MM.1S (cell line): ENCODE data around the gene PDGFA.

Source experiments
- DNase-seq: peaks from one replicate; pipeline ENCODE4 v3.0.0-alpha.2; 2015
- H2AFZ ChIP-seq: fragments of 300-600 bp; sonication (generic); 2 replicates; pipeline ENCODE4 v1.6.0; 2016; ENCODE audit warnings: antibody characterized with exemption, low read length
- H3F3A ChIP-seq: fragments of 300-600 bp; sonication (generic); 2 replicates; pipeline ENCODE4 v1.6.1; 2016; ENCODE audit warnings: mild to moderate bottlenecking, antibody characterized with exemption, low read length, moderate library complexity, mixed read lengths; ENCODE audit not compliant: insufficient read depth
- H3K27ac ChIP-seq: fragments of 300-600 bp; sonication (generic); 2 replicates; pipeline ENCODE4 v1.5.1; 2016; ENCODE audit warnings: mild to moderate bottlenecking, low read length
- H3K27me3 ChIP-seq: fragments of 300-600 bp; sonication (generic); replicated peaks from 2 replicates; pipeline ENCODE4 v1.6.0; 2016; ENCODE audit warnings: low read length; ENCODE audit not compliant: insufficient read depth
- H3K36me3 ChIP-seq: fragments of 300-600 bp; sonication (generic); replicated peaks from 2 replicates; pipeline ENCODE4 v1.6.1; 2016; ENCODE audit warnings: mild to moderate bottlenecking, low read length, mixed read lengths; ENCODE audit not compliant: insufficient read depth
- H3K4me1 ChIP-seq: fragments of 300-600 bp; sonication (generic); 2 replicates; pipeline ENCODE4 v1.6.1; 2016; ENCODE audit warnings: low read length, mixed read lengths
- H3K4me2 ChIP-seq: fragments of 300-600 bp; sonication (generic); 2 replicates; pipeline ENCODE4 v1.6.0; 2016; ENCODE audit warnings: low read depth, low read length
- H3K4me3 ChIP-seq: fragments of 300-600 bp; sonication (generic); 2 replicates; pipeline ENCODE4 v1.5.1; 2016; ENCODE audit warnings: low read length, mixed read lengths
- H3K79me2 ChIP-seq: fragments of 300-600 bp; sonication (generic); 2 replicates; pipeline ENCODE4 v1.6.1; 2016; ENCODE audit warnings: mixed run types, low read length, mixed read lengths
- H3K9ac ChIP-seq: fragments of 300-600 bp; sonication (generic); 2 replicates; pipeline ENCODE4 v1.6.1; 2016; ENCODE audit warnings: low read length, mixed read lengths
- H3K9me2 ChIP-seq: fragments of 300-600 bp; sonication (generic); replicated peaks from 2 replicates; pipeline ENCODE4 v1.6.1; 2016; ENCODE audit warnings: mild to moderate bottlenecking, low read length, mixed read lengths; ENCODE audit not compliant: insufficient read depth
- H3K9me3 ChIP-seq: fragments of 300-600 bp; sonication (generic); replicated peaks from 2 replicates; pipeline ENCODE4 v1.6.1; 2016; ENCODE audit warnings: mild to moderate bottlenecking, low read length, mixed read lengths; ENCODE audit not compliant: insufficient read depth
- H4K20me1 ChIP-seq: fragments of 300-600 bp; sonication (generic); 2 replicates; pipeline ENCODE4 v1.6.1; 2016; ENCODE audit warnings: mild to moderate bottlenecking, low read length, moderate library complexity, mixed read lengths; ENCODE audit not compliant: insufficient read depth
- CTCF ChIP-seq: fragments of 300-600 bp; sonication (generic); IDR thresholded peaks from 2 replicates; pipeline ENCODE4 v1.5.1; 2016; ENCODE audit warnings: antibody characterized with exemption, low read length, mixed read lengths
- EZH2 ChIP-seq: fragments of 300-600 bp; sonication (generic); optimal IDR thresholded peaks from 2 replicates; pipeline ENCODE3; 2017; ENCODE audit warnings: low read depth, mild to moderate bottlenecking, antibody characterized with exemption, low read length, mixed read lengths
- EZH2phosphoT487 ChIP-seq: fragments of 300-600 bp; sonication (generic); IDR thresholded peaks from 2 replicates; pipeline ENCODE4 v1.6.1; 2018; ENCODE audit warnings: antibody characterized with exemption, low read length

PDGFA gene

DNA sequence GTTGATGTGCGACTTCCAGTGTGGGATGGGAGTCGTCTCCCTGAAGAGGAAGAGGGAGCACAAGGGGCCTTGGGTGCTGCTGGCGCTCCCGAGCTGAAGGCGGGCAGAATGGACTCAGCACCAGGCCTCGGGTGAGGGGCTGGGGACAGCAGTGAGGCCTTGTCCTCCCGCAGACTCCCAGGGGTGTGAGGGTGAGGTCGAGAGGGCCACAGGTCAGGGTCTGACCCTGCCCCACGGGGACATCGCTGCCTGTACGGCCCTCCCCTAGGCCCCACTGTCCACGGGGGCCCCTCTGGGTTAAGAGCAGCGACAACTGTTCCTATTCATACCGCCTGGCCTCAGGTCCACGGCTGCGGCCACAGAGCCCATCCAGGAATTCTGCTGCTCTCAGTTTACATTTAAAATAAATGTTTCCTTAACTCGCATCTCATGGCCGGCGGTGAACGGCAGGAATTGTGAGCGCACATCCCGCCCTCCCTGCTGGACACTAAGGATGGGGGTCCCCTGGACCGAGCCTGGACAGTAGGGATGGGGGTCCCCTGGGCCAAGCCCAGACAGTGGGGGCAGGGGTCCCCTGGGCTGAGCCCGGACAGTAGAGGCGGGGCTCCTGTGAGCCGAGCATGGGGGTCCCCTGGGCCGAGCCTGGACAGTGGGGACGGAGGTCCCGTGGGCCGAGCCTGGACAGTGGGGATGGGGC lies 61.7 kb downstream of the PDGFA start:
- Histone ChIP-seq H3K9me2 (no peaks in the 10 kb centered on the region), H2AFZ (no peak overlapping the region), H3K4me3 (no peak overlapping the region), H3K4me1 (no peaks in the 10 kb centered on the region), H3K4me2 (no peak overlapping the region), H3K79me2 (no peaks in the 10 kb centered on the region), H3K27me3 (no peaks in the 10 kb centered on the region), H4K20me1 (no peaks in the 10 kb centered on the region), H3F3A (no peaks in the 10 kb centered on the region), H3K9ac (no peak overlapping the region), H3K36me3 (no peaks in the 10 kb centered on the region), H3K27ac (no peak overlapping the region), H3K9me3 (no peaks in the 10 kb centered on the region)
- no peak for TF ChIP-seq CTCF
- TF ChIP-seq EZH2: no peak
- TF ChIP-seq EZH2phosphoT487: no peak
- DNase-seq: no peak

DNA sequence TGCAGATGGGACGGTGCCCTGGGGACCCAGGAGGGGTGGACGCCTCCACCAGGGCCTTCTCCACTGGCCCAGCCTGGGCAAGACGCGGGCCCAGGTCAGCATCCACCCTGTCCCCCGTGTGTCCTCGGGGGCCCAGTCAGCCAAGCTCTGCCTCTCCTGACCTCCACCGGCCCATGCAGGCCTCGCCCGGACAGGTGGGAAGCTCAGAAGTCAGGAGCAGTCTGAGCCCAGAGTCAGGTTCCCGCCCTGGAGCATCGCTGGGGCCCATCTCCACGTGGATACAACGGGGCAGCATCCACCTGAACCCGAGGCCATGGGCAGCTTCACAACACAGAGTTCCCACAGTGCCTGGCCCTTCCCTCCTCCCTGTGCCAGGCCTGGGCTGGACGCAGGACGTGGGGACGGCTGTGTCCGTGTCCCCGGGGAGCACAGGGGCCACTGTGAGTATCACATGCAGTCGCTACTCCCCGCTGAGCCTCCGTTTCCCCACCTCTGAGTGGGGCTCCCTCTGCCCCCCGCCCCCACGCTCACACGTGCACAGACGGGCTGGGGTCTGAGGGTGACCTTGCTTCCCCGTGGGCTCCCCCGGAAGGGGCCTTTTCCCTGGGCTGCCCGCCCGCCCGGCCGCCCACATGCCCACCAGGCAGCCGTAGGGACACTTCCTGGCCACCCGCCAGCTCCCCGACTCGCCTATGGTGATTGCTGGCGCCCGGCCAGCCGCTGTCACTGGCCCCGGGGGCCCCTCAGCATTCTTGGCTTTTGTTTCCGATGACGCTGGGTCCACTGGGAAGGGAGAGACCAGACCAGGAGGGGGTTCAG lies 64.3 kb downstream of the PDGFA start:
- H3F3A ChIP-seq: no peaks in the 10 kb centered on the region
- H3K27ac ChIP-seq: no peak overlapping the region
- H3K9ac ChIP-seq: no peak overlapping the region
- DNase-seq: no peak
- H3K4me2 ChIP-seq: no peak overlapping the region
- H3K79me2 ChIP-seq: no peaks in the 10 kb centered on the region
- no peaks in the 10 kb centered on the region for H3K36me3 ChIP-seq
- TF ChIP-seq CTCF (no peak), EZH2 (no peak), EZH2phosphoT487 (no peak)
- H3K4me3 ChIP-seq: no peak overlapping the region
- no peaks in the 10 kb centered on the region for H4K20me1 ChIP-seq
- no peaks in the 10 kb centered on the region for H3K4me1 ChIP-seq
- H3K9me3 ChIP-seq: no peaks in the 10 kb centered on the region
- H3K27me3 ChIP-seq: no peaks in the 10 kb centered on the region
- H3K9me2 ChIP-seq: no peaks in the 10 kb centered on the region
- H2AFZ ChIP-seq: no peak overlapping the region

DNA sequence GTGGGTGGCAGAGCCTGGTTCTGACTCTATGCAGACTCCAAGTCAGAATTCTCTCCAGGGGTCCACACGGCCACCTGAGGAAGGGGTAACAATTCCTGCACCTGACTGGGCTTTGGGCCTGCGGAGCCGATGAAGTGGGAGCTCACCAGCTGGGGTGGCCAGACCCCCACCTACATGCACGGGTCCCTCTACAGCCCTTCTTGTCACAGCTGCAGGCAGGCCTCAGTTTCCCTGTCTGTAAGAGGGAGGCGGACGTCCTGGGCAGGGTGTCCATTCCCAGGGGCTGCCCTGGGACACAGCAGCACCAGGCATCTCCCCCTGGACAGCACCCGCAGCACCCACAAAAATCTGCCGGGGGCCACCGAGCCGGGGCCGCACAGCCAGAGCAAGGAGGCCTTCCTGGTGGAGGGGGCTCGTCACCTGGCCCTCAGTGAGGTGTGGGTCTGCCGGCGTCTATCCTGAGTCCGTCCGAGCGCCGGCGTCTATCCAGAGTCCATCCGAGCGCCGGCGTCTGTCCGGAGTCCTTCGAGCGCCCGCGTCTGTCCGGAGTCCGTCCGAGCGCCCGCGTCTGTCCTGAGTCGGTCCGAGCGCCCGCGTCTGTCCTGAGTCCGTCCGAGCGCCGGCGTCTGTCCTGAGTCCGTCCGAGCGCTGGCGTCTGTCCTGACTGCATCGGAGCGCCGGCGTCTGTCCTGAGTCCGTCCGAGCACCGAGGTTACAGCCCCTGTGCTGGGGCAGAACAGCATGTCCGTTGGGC lies 65.1 kb downstream of the PDGFA start:
- Histone ChIP-seq H3K36me3 (no peaks in the 10 kb centered on the region), H3K27me3 (no peaks in the 10 kb centered on the region), H3K9me3 (no peaks in the 10 kb centered on the region), H3K9ac (no peak overlapping the region), H3K4me3 (no peak overlapping the region), H4K20me1 (no peaks in the 10 kb centered on the region), H3K27ac (no peak overlapping the region), H3K9me2 (no peaks in the 10 kb centered on the region), H3K79me2 (no peaks in the 10 kb centered on the region), H2AFZ (no peak overlapping the region), H3F3A (no peaks in the 10 kb centered on the region), H3K4me2 (no peak overlapping the region), H3K4me1 (no peaks in the 10 kb centered on the region)
- TF ChIP-seq EZH2phosphoT487: no peak
- TF ChIP-seq EZH2: no peak
- no peak for TF ChIP-seq CTCF
- no peak for DNase-seq
